ENCODE results near the gene TSC2. TPM values are rescaled to one million over a fixed set of nuclear protein-coding genes. Genes with fewer than 3 reads are reported as not detected.

The TSC2 gene
- total and polyA plus RNA-seq, 2 of the 13 experiments (the other 11 are each of a cell fraction or from before 2014, with no cell fraction given) = 19.6 to 40.4 TPM

DNA sequence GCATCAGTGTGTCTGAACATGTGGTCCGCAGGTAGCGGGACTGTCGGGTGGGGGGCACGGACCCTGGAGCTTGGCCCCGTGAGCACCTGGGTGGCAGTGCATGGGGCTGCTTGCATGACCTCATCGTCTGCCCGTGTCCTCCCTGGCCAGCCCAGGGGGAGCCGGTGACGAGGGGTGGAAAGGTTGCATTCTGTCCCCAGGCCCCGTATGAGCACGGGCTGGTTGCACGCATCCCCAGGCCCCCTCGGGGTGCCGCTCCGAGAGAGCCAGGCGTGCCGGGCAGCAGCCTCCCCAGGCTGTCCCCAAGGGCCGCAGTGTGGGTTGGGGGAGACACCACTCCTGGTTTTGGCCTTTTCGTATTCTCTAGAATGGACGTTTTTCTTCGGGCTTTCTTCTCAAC is 29.9 kb downstream of the TSC2 start (continued):
- TF ChIP-seq FOXO1 (CRISPR knock-in tag; IDR thresholded peaks at IDR 0.05) (no peak), ZNF282 (IDR thresholded peaks at IDR 0.05; ENCODE audit: partially characterized antibody) (no peak)

DNA sequence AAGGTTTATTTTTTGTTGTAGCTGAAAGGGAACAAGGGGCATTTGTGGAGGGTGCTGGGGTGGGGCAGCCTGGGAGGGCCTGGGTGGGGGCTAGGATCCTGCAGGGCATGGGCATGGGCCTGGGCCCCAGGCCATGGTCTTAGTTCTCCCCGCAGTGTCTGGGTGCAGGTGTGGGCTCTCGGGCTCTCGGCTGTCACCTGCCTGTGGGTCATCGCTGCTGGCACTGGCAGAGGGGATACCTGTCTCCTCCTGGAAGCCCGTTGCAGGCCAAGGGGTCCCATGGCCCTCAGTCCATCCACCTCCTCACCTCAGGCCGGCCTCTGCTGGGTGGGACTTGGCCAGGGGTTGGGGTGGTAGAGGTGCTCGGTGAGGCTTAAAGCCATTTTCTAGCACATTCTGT is 30.3 kb downstream of the TSC2 start:
- no peaks in the 10 kb centered on the region for H3K9me3 ChIP-seq (ENCODE audit: low read length)
- no peaks in the 10 kb centered on the region for H4K20me1 ChIP-seq (ENCODE audit: insufficient read depth, low read length)
- H3K79me2 ChIP-seq (ENCODE audit: insufficient read depth, low read length) = no peaks in the 10 kb centered on the region
- no peak overlapping the region for H3K4me3 ChIP-seq (replicated peaks in 1 of 3; ENCODE audit: insufficient read depth in 1 of 3, low read depth in 2 of 3, low read length in 3 of 3)
- H2AFZ ChIP-seq (ENCODE audit: low read length) = no peak overlapping the region
- H3K27ac ChIP-seq (ENCODE audit: extremely low read length, insufficient read depth, low read length) = no peak overlapping the region
- 83% methylated on average over 1 of the region's 7 CpGs for WGBS (ENCODE audit: low lambda C conversion rate)
- no peak overlapping the region for H3K4me2 ChIP-seq (ENCODE audit: low read depth, low read length)
- no TSS peak for BruUV-seq (replicated peaks)
- no peak for DNase-seq (ENCODE audit: low spot score)
- no peak for FAIRE-seq
- no peaks in the 10 kb centered on the region for H3K4me1 ChIP-seq (ENCODE audit: insufficient read depth, low read length)
- no peak for TF ChIP-seq IKZF1 (IDR thresholded peaks at IDR 0.05)
- TF ChIP-seq HMG20A (CRISPR knock-in tag; IDR thresholded peaks at IDR 0.05; ENCODE audit: borderline replicate concordance) = no peak
- TF ChIP-seq PAX8 (CRISPR knock-in tag; IDR thresholded peaks at IDR 0.05; ENCODE audit: borderline replicate concordance) = no peak
- TF ChIP-seq TBL1XR1 (IDR thresholded peaks at IDR 0.05; ENCODE audit: borderline replicate concordance, low read length, partially characterized antibody) = no peak
- TF ChIP-seq, protein P1, sequence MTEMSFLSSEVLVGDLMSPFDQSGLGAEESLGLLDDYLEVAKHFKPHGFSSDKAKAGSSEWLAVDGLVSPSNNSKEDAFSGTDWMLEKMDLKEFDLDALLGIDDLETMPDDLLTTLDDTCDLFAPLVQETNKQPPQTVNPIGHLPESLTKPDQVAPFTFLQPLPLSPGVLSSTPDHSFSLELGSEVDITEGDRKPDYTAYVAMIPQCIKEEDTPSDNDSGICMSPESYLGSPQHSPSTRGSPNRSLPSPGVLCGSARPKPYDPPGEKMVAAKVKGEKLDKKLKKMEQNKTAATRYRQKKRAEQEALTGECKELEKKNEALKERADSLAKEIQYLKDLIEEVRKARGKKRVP (CRISPR knock-in tag; IDR thresholded peaks at IDR 0.05) = no peak
- TF ChIP-seq, protein P2, sequence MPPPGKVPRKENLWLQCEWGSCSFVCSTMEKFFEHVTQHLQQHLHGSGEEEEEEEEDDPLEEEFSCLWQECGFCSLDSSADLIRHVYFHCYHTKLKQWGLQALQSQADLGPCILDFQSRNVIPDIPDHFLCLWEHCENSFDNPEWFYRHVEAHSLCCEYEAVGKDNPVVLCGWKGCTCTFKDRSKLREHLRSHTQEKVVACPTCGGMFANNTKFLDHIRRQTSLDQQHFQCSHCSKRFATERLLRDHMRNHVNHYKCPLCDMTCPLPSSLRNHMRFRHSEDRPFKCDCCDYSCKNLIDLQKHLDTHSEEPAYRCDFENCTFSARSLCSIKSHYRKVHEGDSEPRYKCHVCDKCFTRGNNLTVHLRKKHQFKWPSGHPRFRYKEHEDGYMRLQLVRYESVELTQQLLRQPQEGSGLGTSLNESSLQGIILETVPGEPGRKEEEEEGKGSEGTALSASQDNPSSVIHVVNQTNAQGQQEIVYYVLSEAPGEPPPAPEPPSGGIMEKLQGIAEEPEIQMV (CRISPR knock-in tag; IDR thresholded peaks at IDR 0.05; ENCODE audit: low read depth) = no peak
- no peak for TF ChIP-seq HOXA5 (CRISPR knock-in tag; IDR thresholded peaks at IDR 0.05)
- TF ChIP-seq ZNF20 (CRISPR knock-in tag; IDR thresholded peaks at IDR 0.05) = no peak
- TF ChIP-seq, protein P3, sequence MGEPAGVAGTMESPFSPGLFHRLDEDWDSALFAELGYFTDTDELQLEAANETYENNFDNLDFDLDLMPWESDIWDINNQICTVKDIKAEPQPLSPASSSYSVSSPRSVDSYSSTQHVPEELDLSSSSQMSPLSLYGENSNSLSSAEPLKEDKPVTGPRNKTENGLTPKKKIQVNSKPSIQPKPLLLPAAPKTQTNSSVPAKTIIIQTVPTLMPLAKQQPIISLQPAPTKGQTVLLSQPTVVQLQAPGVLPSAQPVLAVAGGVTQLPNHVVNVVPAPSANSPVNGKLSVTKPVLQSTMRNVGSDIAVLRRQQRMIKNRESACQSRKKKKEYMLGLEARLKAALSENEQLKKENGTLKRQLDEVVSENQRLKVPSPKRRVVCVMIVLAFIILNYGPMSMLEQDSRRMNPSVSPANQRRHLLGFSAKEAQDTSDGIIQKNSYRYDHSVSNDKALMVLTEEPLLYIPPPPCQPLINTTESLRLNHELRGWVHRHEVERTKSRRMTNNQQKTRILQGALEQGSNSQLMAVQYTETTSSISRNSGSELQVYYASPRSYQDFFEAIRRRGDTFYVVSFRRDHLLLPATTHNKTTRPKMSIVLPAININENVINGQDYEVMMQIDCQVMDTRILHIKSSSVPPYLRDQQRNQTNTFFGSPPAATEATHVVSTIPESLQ (CRISPR knock-in tag; conservative IDR thresholded peaks at IDR 0.05) = no peak
- no peak for TF ChIP-seq ZNF547 (CRISPR knock-in tag; IDR thresholded peaks at IDR 0.05)
- TF ChIP-seq, protein P4, sequence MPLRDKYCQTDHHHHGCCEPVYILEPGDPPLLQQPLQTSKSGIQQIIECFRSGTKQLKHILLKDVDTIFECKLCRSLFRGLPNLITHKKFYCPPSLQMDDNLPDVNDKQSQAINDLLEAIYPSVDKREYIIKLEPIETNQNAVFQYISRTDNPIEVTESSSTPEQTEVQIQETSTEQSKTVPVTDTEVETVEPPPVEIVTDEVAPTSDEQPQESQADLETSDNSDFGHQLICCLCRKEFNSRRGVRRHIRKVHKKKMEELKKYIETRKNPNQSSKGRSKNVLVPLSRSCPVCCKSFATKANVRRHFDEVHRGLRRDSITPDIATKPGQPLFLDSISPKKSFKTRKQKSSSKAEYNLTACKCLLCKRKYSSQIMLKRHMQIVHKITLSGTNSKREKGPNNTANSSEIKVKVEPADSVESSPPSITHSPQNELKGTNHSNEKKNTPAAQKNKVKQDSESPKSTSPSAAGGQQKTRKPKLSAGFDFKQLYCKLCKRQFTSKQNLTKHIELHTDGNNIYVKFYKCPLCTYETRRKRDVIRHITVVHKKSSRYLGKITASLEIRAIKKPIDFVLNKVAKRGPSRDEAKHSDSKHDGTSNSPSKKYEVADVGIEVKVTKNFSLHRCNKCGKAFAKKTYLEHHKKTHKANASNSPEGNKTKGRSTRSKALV (CRISPR knock-in tag; IDR thresholded peaks at IDR 0.05) = no peak
- TF ChIP-seq, protein P5, sequence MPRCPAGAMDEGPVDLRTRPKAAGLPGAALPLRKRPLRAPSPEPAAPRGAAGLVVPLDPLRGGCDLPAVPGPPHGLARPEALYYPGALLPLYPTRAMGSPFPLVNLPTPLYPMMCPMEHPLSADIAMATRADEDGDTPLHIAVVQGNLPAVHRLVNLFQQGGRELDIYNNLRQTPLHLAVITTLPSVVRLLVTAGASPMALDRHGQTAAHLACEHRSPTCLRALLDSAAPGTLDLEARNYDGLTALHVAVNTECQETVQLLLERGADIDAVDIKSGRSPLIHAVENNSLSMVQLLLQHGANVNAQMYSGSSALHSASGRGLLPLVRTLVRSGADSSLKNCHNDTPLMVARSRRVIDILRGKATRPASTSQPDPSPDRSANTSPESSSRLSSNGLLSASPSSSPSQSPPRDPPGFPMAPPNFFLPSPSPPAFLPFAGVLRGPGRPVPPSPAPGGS (CRISPR knock-in tag; IDR thresholded peaks at IDR 0.05) = no peak
- no peak for TF ChIP-seq ZKSCAN1 (IDR thresholded peaks at IDR 0.05; ENCODE audit: low read length)
- no peak for TF ChIP-seq ZSCAN12 (CRISPR knock-in tag; IDR thresholded peaks at IDR 0.05)
- no peak for TF ChIP-seq ZBTB8A (CRISPR knock-in tag; IDR thresholded peaks at IDR 0.05; ENCODE audit: borderline replicate concordance, low read depth)
- ChIA-PET POLR2A (no interaction called here), CTCF (ENCODE audit: low intra/inter-chr PET ratio, low total read pairs) (no interaction called here)
- ATAC-seq = no peak
- no peak overlapping the region for H3K9ac ChIP-seq (ENCODE audit: insufficient read depth, low read depth, low read length)
- in situ Hi-C loops (cut with HindIII; ENCODE audit: extremely low pct_ligation_motif_present, low pct_unique_long_range_greater_than_20kb) (no loop called here), intact Hi-C loops (cut with micrococcal nuclease; ENCODE audit: unreplicated experiment) (no loop called here)
- peaks cover 13 to 25% of the 10 kb centered on the region in 2 experiments; a peak in 3 of 5 replicates for H3K36me3 ChIP-seq (replicated peaks in 1 of 2; ENCODE audit: control insufficient read depth in 1 of 2, insufficient read depth in 2 of 2, low read length in 2 of 2)
- H3K27me3 ChIP-seq (ENCODE audit: control insufficient read depth in 1 of 2, insufficient read depth in 2 of 2, low read length in 2 of 2) = no peaks in the 10 kb centered on the region
